Measurements from ENCODE around the gene HIF1AN.
"Not testable (repeated sequence)": the region's sequence is repeated elsewhere in the genome, so short reads cannot be mapped to it uniquely, and the experiment has no call there.

Gene HIF1AN

GRCh38 chr10:100567249-100567648, 31.5 kb downstream of the HIF1AN start:
- no peak for DNase-seq

GRCh38 chr10:100567826-100568225, 32.1 kb downstream of the HIF1AN start:
- no peak for DNase-seq

- DNase-seq, result no peak
These were observed 33.2 kb downstream of the HIF1AN start for GRCh38 chr10:100568912-100569311.

GRCh38 chr10:100569687-100570481, 34.1 kb downstream of the HIF1AN start:
- DNase-seq, result no peak

GRCh38 chr10:100570506-100570905, 34.8 kb downstream of the HIF1AN start:
- no peak for DNase-seq

- no peak for DNase-seq
These were observed 35.5 kb downstream of the HIF1AN start for GRCh38 chr10:100571084-100571856.

- not testable (repeated sequence) for DNase-seq
These were observed 39.4 kb downstream of the HIF1AN start for GRCh38 chr10:100575146-100575545.

- DNase-seq, result no peak
These were observed 40.0 kb downstream of the HIF1AN start for GRCh38 chr10:100575585-100576281.

GRCh38 chr10:100576282-100576635, 40.5 kb downstream of the HIF1AN start:
- DNase-seq, result no peak

- no peak for DNase-seq
These were observed 43.7 kb downstream of the HIF1AN start for GRCh38 chr10:100579261-100580090.

GRCh38 chr10:100586959-100587358, 51.2 kb downstream of the HIF1AN start:
- DNase-seq, result no peak

GRCh38 chr10:100598166-100598565, 62.4 kb downstream of the HIF1AN start:
- no peak for DNase-seq

- DNase-seq, result no peak
These were observed 64.5 kb downstream of the HIF1AN start for GRCh38 chr10:100600218-100600617.

GRCh38 chr10:100607439-100607838, 71.7 kb downstream of the HIF1AN start:
- DNase-seq, result no peak

All from fibroblast of skin of back (primary cell).